H9 (cell line): Measurements from ENCODE around the gene AQP10. TPM values are rescaled to one million over a fixed set of nuclear protein-coding genes. Genes with fewer than 3 reads are reported as not detected.

Experiments used
- DNase-seq: peaks from one replicate; pipeline ENCODE4 v3.0.0-alpha.2; 2017
- H2AFZ ChIP-seq: one replicate; pipeline ENCODE4 v1.6.1; 2013; ENCODE audit warnings: mild to moderate bottlenecking, low read length, control low read depth, moderate library complexity
- H2AK5ac ChIP-seq: 2 replicates; pipeline ENCODE4 v1.6.1; 2013; ENCODE audit warnings: low read length, control low read depth, mixed read lengths; ENCODE audit not compliant: insufficient read length
- H2BK120ac ChIP-seq: one replicate; pipeline ENCODE4 v1.6.1; 2013; ENCODE audit warnings: low read depth, mild to moderate bottlenecking, low read length, control low read depth, inconsistent platforms; ENCODE audit not compliant: poor library complexity, severe bottlenecking
- H2BK12ac ChIP-seq: 2 replicates; pipeline ENCODE4 v1.6.1; 2013; ENCODE audit warnings: low read length, control low read depth, mixed read lengths, low read depth; ENCODE audit not compliant: insufficient read length
- H2BK15ac ChIP-seq: 2 replicates; pipeline ENCODE4 v1.6.1; 2013; ENCODE audit warnings: low read depth, low read length, control low read depth
- H2BK20ac ChIP-seq: one replicate; pipeline ENCODE4 v1.6.1; 2013; ENCODE audit warnings: low read depth, mild to moderate bottlenecking, low read length, control low read depth, inconsistent platforms; ENCODE audit not compliant: poor library complexity, severe bottlenecking
- H2BK5ac ChIP-seq: 2 replicates; pipeline ENCODE4 v1.6.1; 2013; ENCODE audit warnings: low read length, control low read depth, mixed read lengths; ENCODE audit not compliant: insufficient read length
- H3K14ac ChIP-seq: 2 replicates; pipeline ENCODE4 v1.6.1; 2013; ENCODE audit warnings: low read length, control low read depth; ENCODE audit not compliant: insufficient read depth
- H3K18ac ChIP-seq: 2 replicates; pipeline ENCODE4 v1.6.1; 2013; ENCODE audit warnings: low read depth, mild to moderate bottlenecking, mixed read lengths, low read length, control low read depth; ENCODE audit not compliant: insufficient read length
- H3K23ac ChIP-seq: 2 replicates; pipeline ENCODE4 v1.6.1; 2013; ENCODE audit warnings: low read length, control low read depth, mixed read lengths, low read depth; ENCODE audit not compliant: insufficient read length
- H3K23me2 ChIP-seq: 2 replicates; pipeline ENCODE4 v1.6.1; 2013; ENCODE audit warnings: low read depth, mild to moderate bottlenecking, mixed read lengths, low read length, control low read depth; ENCODE audit not compliant: insufficient read length, poor library complexity, severe bottlenecking
- H3K27ac ChIP-seq: 2 replicates; pipeline ENCODE4 v1.5.1; 2013; ENCODE audit warnings: low read length, control low read depth, mixed read lengths, low read depth; ENCODE audit not compliant: insufficient read length
- H3K27me3 ChIP-seq: 2 replicates; pipeline ENCODE4 v1.6.1; 2013; ENCODE audit warnings: low read length, control low read depth, inconsistent platforms; ENCODE audit not compliant: insufficient read depth
- H3K4ac ChIP-seq: 2 replicates; pipeline ENCODE4 v1.6.1; 2013; ENCODE audit warnings: low read depth, mild to moderate bottlenecking, control low read depth, inconsistent platforms, low read length, moderate library complexity
- H3K4me1 ChIP-seq: 2 replicates; pipeline ENCODE4 v1.6.1; 2013; ENCODE audit warnings: low read length, control low read depth, inconsistent platforms; ENCODE audit not compliant: insufficient read depth
- H3K4me2 ChIP-seq: 2 replicates; pipeline ENCODE4 v1.6.1; 2013; ENCODE audit warnings: low read length, control low read depth, mixed read lengths; ENCODE audit not compliant: insufficient read length, insufficient read depth
- H3K56ac ChIP-seq: 2 replicates; pipeline ENCODE4 v1.6.1; 2013; ENCODE audit warnings: low read depth, mild to moderate bottlenecking, mixed read lengths, low read length, control low read depth; ENCODE audit not compliant: insufficient read length
- H3K79me1 ChIP-seq: 2 replicates; pipeline ENCODE4 v1.6.1; 2013; ENCODE audit warnings: low read depth, mild to moderate bottlenecking, moderate library complexity, low read length, control low read depth, inconsistent platforms; ENCODE audit not compliant: insufficient read depth, poor library complexity, severe bottlenecking
- H3K79me2 ChIP-seq: 2 replicates; pipeline ENCODE4 v1.6.1; 2013; ENCODE audit warnings: low read length, control low read depth, inconsistent platforms; ENCODE audit not compliant: insufficient read depth
- H3K9ac ChIP-seq: 2 replicates; pipeline ENCODE4 v1.6.1; 2013; ENCODE audit warnings: low read length, control low read depth, mixed read lengths; ENCODE audit not compliant: insufficient read length; ENCODE audit errors: extremely low read depth
- H3K9me3 ChIP-seq: one replicate; pipeline ENCODE4 v1.6.1; 2013; ENCODE audit warnings: low read depth, low read length, inconsistent platforms; ENCODE audit not compliant: control insufficient read depth
- H3T11ph ChIP-seq: one replicate; pipeline ENCODE4 v1.6.1; 2013; ENCODE audit warnings: mild to moderate bottlenecking, low read length, control low read depth, inconsistent platforms
- H4K20me1 ChIP-seq: one replicate; pipeline ENCODE4 v1.6.1; 2013; ENCODE audit not compliant: control insufficient read depth, insufficient read length, insufficient read depth
- H4K5ac ChIP-seq: 2 replicates; pipeline ENCODE4 v1.6.1; 2013; ENCODE audit warnings: low read depth, mild to moderate bottlenecking, mixed read lengths, low read length, control low read depth; ENCODE audit not compliant: insufficient read length
- H4K8ac ChIP-seq: replicated peaks from 2 replicates; pipeline ENCODE4 v1.6.1; 2013; ENCODE audit warnings: low read length, control low read depth, mixed read lengths, low read depth; ENCODE audit not compliant: insufficient read length
- H4K91ac ChIP-seq: 2 replicates; pipeline ENCODE4 v1.6.1; 2013; ENCODE audit warnings: low read depth, mild to moderate bottlenecking, moderate library complexity, mixed read lengths, low read length, control low read depth; ENCODE audit not compliant: insufficient read length
- H3K27ac Mint-ChIP-seq, 3 experiments: 2 replicates in 2 of 3; 3 replicates in 1 of 3; pipeline ENCODE4 v1.8.0; 2020 to 2021; ENCODE audit warnings: mixed read lengths in 3 of 3, mild to moderate bottlenecking in 1 of 3, moderate library complexity in 1 of 3
- H3K27me3 Mint-ChIP-seq: 2 replicates; pipeline ENCODE4 v1.8.0; 2021; ENCODE audit warnings: low read depth, mild to moderate bottlenecking, moderate library complexity, mixed read lengths
- H3K36me3 Mint-ChIP-seq, 3 experiments: 2 replicates in 2 of 3; 3 replicates in 1 of 3; pipeline ENCODE4 v1.8.0; 2020 to 2021; ENCODE audit warnings: low read depth in 3 of 3, mixed read lengths in 3 of 3; ENCODE audit not compliant: insufficient read depth in 1 of 3
- H3K4me1 Mint-ChIP-seq, 2 experiments: 2 replicates each; pipeline ENCODE4 v1.8.0; 2020; ENCODE audit warnings: mixed read lengths in 2 of 2
- H3K4me3 Mint-ChIP-seq, 2 experiments: 2 replicates in 1 of 2; 3 replicates in 1 of 2; pipeline ENCODE4 v1.8.0; 2020 to 2021; ENCODE audit warnings: mild to moderate bottlenecking in 2 of 2, mixed read lengths in 2 of 2, moderate library complexity in 1 of 2
- H3K9me3 Mint-ChIP-seq, 2 experiments: 2 replicates in 1 of 2; 3 replicates in 1 of 2; pipeline ENCODE4 v1.8.0; 2020; ENCODE audit warnings: mild to moderate bottlenecking in 2 of 2, mixed read lengths in 2 of 2, moderate library complexity in 1 of 2
- CTCF ChIP-seq: fragments of 200-600 bp; sonication (generic); conservative IDR thresholded peaks from 3 replicates; pipeline ENCODE4 v1.8.0; 2021; ENCODE audit warnings: antibody characterized with exemption, mild to moderate bottlenecking
- WGBS: extraction: QIAGEN DNeasy Blood & Tissue Kit; methylation state at CpG from one replicate; pipeline ENCODE4 v1.1.7; 2013; ENCODE audit warnings: missing lambda C conversion rate, low lambda C conversion rate, mixed read lengths; ENCODE audit not compliant: insufficient read length; ENCODE audit errors: extremely low coverage; 5-methylcytosine and 5-hydroxymethylcytosine counted together
- total RNA-seq: library from RNA; stranded (reverse); gene quantifications from 2 replicates; pipeline ENCODE4 v1.2.1, GENCODE V29; 2021

Gene AQP10
- total RNA-seq, 1 experiment from 2014 or later = not detected

GRCh38 chr1:154337253-154337894 is 16.5 kb downstream of the AQP10 start:
- no CpG with 5 or more reads among the region's 8 CpGs for WGBS
- Histone ChIP-seq H3K23me2 (no peaks in the 10 kb centered on the region), H2BK120ac (no peak overlapping the region), H2BK5ac (no peak overlapping the region), H3K27me3 (no peaks in the 10 kb centered on the region), H3K23ac (no peak overlapping the region), H3K79me1 (no peaks in the 10 kb centered on the region), H2AK5ac (no peak overlapping the region), H3K56ac (no peak overlapping the region), H4K8ac (no peak overlapping the region), H3K14ac (no peak overlapping the region), H2BK20ac (no peak overlapping the region), H4K5ac (no peak overlapping the region), H3K79me2 (no peaks in the 10 kb centered on the region), H3K4me2 (no peak overlapping the region), H3K9ac (no peak overlapping the region), H4K20me1 (no peaks in the 10 kb centered on the region), H2BK15ac (no peak overlapping the region), H4K91ac (no peak overlapping the region), H3K18ac (no peak overlapping the region), H2AFZ (no peak overlapping the region), H3K4me1 (no peaks in the 10 kb centered on the region), H3T11ph (no peak overlapping the region), H3K27ac (no peak overlapping the region), H3K9me3 (no peaks in the 10 kb centered on the region), H2BK12ac (no peak overlapping the region), H3K4ac (no peak overlapping the region)
- Mint-ChIP-seq H3K36me3 (peaks cover 23 to 82% (median 72%) of the 10 kb centered on the region in 3 experiments; a peak in 6 of 7 replicates), H3K27me3 (no peaks in the 10 kb centered on the region), H3K4me1 (peaks cover 2% of the 10 kb centered on the region in 2 experiments), H3K9me3 (no peaks in the 10 kb centered on the region), H3K4me3 (no peak overlapping the region), H3K27ac (no peak overlapping the region; a peak in 1 of 7 replicates)
- DNase-seq = no peak
- TF ChIP-seq CTCF = no peak
